Progenitor cell of endocrine pancreas (in vitro differentiated cells): Measurements from ENCODE around the gene ELAVL4. TPM values are rescaled to one million over a fixed set of nuclear protein-coding genes. Genes with fewer than 3 reads are reported as not detected.

ENCODE experiments used
- DNase-seq: peaks from one replicate; pipeline ENCODE4 v3.0.0; 2021; ENCODE audit warnings: low spot score; ENCODE audit not compliant: unreplicated experiment
- H3K27ac Mint-ChIP-seq: 2 replicates; pipeline ENCODE4 v1.8.0; 2021; ENCODE audit warnings: mild to moderate bottlenecking, moderate library complexity, mixed read lengths
- H3K27me3 Mint-ChIP-seq: 2 replicates; pipeline ENCODE4 v1.8.0; 2021; ENCODE audit warnings: mixed read lengths
- H3K36me3 Mint-ChIP-seq: 2 replicates; pipeline ENCODE4 v1.8.0; 2022; ENCODE audit warnings: mixed read lengths; ENCODE audit not compliant: insufficient read depth
- H3K4me1 Mint-ChIP-seq: 2 replicates; pipeline ENCODE4 v1.8.0; 2021; ENCODE audit warnings: low read depth, mixed read lengths
- H3K4me3 Mint-ChIP-seq: 2 replicates; pipeline ENCODE4 v1.8.0; 2021; ENCODE audit warnings: low read depth, mild to moderate bottlenecking, moderate library complexity, mixed read lengths
- H3K9me3 Mint-ChIP-seq: 2 replicates; pipeline ENCODE4 v1.8.0; 2021; ENCODE audit warnings: low read depth, mixed read lengths
- total RNA-seq: library from RNA; stranded (reverse); gene quantifications from 2 replicates; pipeline ENCODE4 v1.2.1, GENCODE V29; 2021
- TF ChIP-seq, protein P1 (sequence below): fragments of 200-600 bp; sonication (generic); IDR thresholded peaks from one replicate; pipeline ENCODE4 v1.5.0; 2021; ENCODE audit warnings: antibody characterized with exemption, mild to moderate bottlenecking; ENCODE audit not compliant: unreplicated experiment

Gene ELAVL4
- total RNA-seq, 1 donor from 2014 or later: 3.6 TPM

DNA sequence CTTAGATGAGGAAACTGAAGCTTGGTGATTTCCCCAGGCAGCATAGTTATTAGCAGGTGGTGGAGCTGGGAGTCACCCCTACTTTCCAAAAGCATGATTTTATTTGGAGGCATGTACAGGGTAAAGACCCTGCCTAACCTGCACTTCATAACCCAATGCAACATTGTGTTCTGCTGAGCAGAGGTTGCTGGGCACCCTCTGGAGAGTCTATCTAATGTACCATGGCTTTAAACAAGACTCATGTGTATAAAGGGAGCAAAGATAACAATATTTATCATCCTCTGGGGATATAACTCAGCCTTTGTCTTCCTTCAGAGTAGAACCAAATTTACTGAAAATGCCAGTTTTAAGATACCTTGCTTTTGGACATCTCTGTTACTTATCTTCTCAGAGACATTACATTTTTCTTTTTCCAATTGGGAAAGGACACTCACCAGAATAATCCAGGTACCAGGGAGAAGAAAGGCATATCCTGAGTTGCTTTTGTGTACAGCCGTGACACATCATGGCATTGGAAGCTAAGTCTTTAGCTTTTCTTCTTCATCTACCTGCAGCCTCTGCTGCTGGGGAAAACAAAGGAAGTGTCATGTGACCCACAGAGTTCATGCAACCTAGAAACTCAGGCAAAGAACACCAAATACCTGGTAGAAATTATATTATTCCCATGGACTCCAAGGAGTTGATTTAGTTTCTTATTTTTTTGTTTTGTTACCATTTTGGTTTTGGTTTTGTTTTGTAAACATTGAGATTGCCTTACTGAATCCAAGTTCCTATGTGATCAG lies 39.6 kb downstream of the ELAVL4 start:
- no peaks in the 10 kb centered on the region for H3K4me1 Mint-ChIP-seq
- H3K9me3 Mint-ChIP-seq: no peaks in the 10 kb centered on the region
- no peak overlapping the region for H3K27ac Mint-ChIP-seq
- no peaks in the 10 kb centered on the region for H3K36me3 Mint-ChIP-seq
- no peaks in the 10 kb centered on the region for H3K27me3 Mint-ChIP-seq
- H3K4me3 Mint-ChIP-seq: no peak overlapping the region
- DNase-seq: no peak
- TF ChIP-seq, protein P1, sequence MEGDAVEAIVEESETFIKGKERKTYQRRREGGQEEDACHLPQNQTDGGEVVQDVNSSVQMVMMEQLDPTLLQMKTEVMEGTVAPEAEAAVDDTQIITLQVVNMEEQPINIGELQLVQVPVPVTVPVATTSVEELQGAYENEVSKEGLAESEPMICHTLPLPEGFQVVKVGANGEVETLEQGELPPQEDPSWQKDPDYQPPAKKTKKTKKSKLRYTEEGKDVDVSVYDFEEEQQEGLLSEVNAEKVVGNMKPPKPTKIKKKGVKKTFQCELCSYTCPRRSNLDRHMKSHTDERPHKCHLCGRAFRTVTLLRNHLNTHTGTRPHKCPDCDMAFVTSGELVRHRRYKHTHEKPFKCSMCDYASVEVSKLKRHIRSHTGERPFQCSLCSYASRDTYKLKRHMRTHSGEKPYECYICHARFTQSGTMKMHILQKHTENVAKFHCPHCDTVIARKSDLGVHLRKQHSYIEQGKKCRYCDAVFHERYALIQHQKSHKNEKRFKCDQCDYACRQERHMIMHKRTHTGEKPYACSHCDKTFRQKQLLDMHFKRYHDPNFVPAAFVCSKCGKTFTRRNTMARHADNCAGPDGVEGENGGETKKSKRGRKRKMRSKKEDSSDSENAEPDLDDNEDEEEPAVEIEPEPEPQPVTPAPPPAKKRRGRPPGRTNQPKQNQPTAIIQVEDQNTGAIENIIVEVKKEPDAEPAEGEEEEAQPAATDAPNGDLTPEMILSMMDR: no peak

DNA sequence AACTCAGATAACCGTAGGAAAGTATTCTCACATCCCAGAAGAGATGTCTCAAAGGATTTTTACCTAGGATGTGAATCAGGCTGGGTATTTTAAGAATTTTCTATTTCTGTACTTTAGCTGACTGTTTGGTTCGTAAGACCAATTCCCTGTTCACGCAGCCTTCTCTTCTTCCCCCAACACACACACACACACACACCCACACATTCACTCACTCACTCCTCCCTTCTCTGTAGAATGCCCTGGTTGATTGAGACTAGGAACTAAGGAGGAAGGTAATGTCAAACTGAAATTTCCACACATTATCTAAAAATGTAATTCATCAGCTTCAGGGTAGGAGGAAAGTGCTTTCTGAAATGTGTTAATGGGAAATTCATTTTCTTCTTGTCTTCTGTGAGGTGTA lies 43.5 kb downstream of the ELAVL4 start:
- no peaks in the 10 kb centered on the region for H3K36me3 Mint-ChIP-seq
- peaks cover 1% of the 10 kb centered on the region for H3K4me1 Mint-ChIP-seq
- TF ChIP-seq, protein P1: no peak
- no peak overlapping the region for H3K27ac Mint-ChIP-seq
- no peaks in the 10 kb centered on the region for H3K27me3 Mint-ChIP-seq
- DNase-seq: no peak
- H3K9me3 Mint-ChIP-seq: no peaks in the 10 kb centered on the region
- no peak overlapping the region for H3K4me3 Mint-ChIP-seq

DNA sequence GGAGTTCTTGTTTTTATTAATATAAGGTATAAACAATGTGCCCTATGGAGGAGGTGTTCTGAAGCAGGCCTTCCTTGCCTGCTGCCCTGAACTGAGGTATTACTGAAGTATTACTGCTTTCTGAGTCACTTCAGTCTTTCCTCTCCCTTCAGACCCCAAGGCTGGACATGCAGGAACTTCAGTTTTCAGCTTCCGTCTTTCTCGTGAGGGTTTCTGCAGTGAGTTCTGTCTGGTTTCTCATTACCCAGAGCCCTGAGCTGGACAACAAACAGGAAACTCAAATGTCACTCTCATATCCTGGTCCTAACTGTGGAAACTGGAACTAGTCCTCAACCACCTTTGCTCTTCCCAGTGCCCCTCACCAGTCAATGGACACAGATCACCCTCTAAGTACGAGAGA lies 46.8 kb downstream of the ELAVL4 start:
- Mint-ChIP-seq H3K4me1 (peaks cover 9% of the 10 kb centered on the region), H3K4me3 (no peak overlapping the region), H3K27ac (no peak overlapping the region), H3K27me3 (peaks cover 6% of the 10 kb centered on the region), H3K9me3 (no peaks in the 10 kb centered on the region), H3K36me3 (no peaks in the 10 kb centered on the region)
- no peak for DNase-seq
- TF ChIP-seq, protein P1: no peak

DNA sequence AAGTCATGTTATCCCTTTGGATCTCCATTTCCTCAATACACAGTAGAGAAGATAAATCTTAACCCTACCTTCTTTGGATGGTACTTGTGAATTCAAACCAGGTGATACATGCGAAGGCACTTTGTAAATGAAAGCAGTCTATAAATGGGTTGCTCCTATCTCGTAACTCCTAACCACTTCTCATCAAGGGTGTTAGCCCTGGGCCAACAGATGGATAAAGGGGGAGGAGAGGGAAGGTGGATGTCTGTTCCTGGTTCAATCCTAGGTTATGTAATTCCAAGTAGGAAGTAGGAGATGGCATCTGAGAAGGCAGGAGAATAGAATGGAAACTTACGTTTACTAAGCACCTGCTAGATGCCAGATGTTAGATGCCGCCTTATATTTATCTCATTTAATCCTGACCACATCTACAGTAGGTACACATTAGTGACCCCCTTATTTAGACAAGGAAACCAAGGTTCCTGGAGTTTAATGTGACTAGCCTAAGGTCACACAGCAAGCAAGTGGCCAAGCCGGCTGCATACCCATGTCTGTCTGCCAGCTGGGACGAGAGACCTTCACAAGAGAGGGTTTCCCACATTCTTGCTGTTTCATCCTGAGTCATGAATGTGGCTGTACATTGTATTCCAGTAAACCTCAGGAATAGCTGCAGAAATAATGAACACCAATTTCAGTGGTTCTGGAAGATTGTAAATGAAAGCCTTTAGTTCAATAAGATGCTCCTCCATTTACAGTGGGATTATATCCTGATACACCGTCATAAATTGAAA lies 47.7 kb downstream of the ELAVL4 start:
- Mint-ChIP-seq H3K36me3 (no peaks in the 10 kb centered on the region), H3K27ac (no peak overlapping the region), H3K9me3 (no peaks in the 10 kb centered on the region), H3K4me1 (peaks cover 10% of the 10 kb centered on the region), H3K27me3 (peaks cover 6% of the 10 kb centered on the region), H3K4me3 (no peak overlapping the region)
- DNase-seq: no peak
- TF ChIP-seq, protein P1: no peak

DNA sequence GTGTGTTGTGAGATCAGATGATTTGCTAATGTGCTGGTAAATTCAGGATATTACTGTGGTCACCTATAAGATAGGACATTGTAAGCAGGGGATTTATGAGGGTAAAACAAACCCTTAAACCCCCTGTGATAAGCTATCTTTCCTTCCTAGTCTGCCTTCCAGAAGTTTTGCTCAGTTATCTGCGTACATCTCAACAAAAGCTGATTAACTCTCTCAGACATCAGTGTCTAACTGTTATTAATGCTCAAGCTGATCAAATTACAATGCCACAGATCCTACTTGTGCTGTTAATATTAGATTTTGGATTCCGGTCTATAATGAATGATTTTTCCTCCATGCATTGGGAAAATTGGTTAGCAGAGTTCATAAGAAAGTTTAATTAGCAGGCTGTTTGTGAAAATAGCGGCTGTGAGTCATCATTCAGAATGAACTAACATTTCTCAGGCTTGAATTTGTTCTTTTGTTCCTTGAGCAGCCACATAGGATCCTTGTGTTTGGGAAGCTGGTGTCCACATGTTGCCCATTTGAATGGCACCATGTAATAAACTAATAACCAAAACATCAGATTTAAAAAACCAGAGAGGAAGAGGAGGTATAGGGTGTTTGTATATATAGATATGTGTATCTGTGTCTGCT lies 48.7 kb downstream of the ELAVL4 start:
- peaks cover 11% of the 10 kb centered on the region for H3K4me1 Mint-ChIP-seq

More for the DNA sequence above, 48.7 kb downstream of the ELAVL4 start:
- Mint-ChIP-seq H3K36me3 (no peaks in the 10 kb centered on the region), H3K9me3 (no peaks in the 10 kb centered on the region), H3K27me3 (peaks cover 6% of the 10 kb centered on the region), H3K27ac (no peak overlapping the region), H3K4me3 (no peak overlapping the region)
- TF ChIP-seq, protein P1: no peak
- DNase-seq: no peak
